AG20443 (cell line): ENCODE results near the gene NCF4.

ENCODE experiments used
- DNase-seq: peaks from one replicate; pipeline ENCODE4 v3.0.0; 2012; ENCODE audit warnings: low spot score, mixed read lengths

The NCF4 gene

GRCh38 chr22:36864454-36865215 is 3.8 kb downstream of the NCF4 start:
- no peak for DNase-seq

- DNase-seq: no peak
These were observed 4.5 kb downstream of the NCF4 start for GRCh38 chr22:36865346-36865745.

- no peak for DNase-seq
These were observed 6.9 kb downstream of the NCF4 start for GRCh38 chr22:36867695-36868094.

- no peak for DNase-seq
These were observed 7.9 kb downstream of the NCF4 start for GRCh38 chr22:36868546-36869181.

- DNase-seq: no peak
These were observed 9.4 kb downstream of the NCF4 start for GRCh38 chr22:36870250-36870649.

- no peak for DNase-seq
These were observed 10.9 kb downstream of the NCF4 start for GRCh38 chr22:36871669-36872081.

GRCh38 chr22:36872084-36872483 is 11.3 kb downstream of the NCF4 start:
- DNase-seq: no peak

GRCh38 chr22:36872866-36873498 is 12.2 kb downstream of the NCF4 start:
- DNase-seq: no peak

GRCh38 chr22:36873614-36874308 is 13.0 kb downstream of the NCF4 start:
- peak; percentile 85 for DNase-seq

- no peak for DNase-seq
These were observed 13.5 kb downstream of the NCF4 start for GRCh38 chr22:36874309-36874696.

- DNase-seq: no peak
These were observed 13.9 kb downstream of the NCF4 start for GRCh38 chr22:36874736-36875135.

GRCh38 chr22:36875741-36876140 is 14.9 kb downstream of the NCF4 start:
- no peak for DNase-seq

- peak; percentile 53 for DNase-seq
These were observed 19.0 kb downstream of the NCF4 start for GRCh38 chr22:36879775-36880174.

GRCh38 chr22:36881504-36882245 is 20.9 kb downstream of the NCF4 start:
- no peak for DNase-seq

GRCh38 chr22:36884349-36885158 is 23.7 kb downstream of the NCF4 start:
- DNase-seq: no peak

GRCh38 chr22:36885474-36885873 is 24.7 kb downstream of the NCF4 start:
- no peak for DNase-seq

- no peak for DNase-seq
These were observed 25.2 kb downstream of the NCF4 start for GRCh38 chr22:36886016-36886415.

- DNase-seq: no peak
These were observed 26.4 kb downstream of the NCF4 start for GRCh38 chr22:36887162-36887561.

GRCh38 chr22:36891646-36892045 is 30.8 kb downstream of the NCF4 start:
- no peak for DNase-seq

GRCh38 chr22:36892292-36892691 is 31.5 kb downstream of the NCF4 start:
- no peak for DNase-seq

- DNase-seq: no peak
These were observed 32.5 kb downstream of the NCF4 start for GRCh38 chr22:36893262-36893661.
